ENCODE results near the gene TMEM271. TPM values are rescaled to one million over a fixed set of nuclear protein-coding genes. Genes with fewer than 3 reads are reported as not detected.
A peak's percentile ranks its signal among the peaks of the same experiment; 100 is the strongest.
"Not testable (repeated sequence)": the region's sequence is repeated elsewhere in the genome, so short reads cannot be mapped to it uniquely, and the experiment has no call there.

TMEM271 gene
- total RNA-seq, 1 donor from 2014 or later, result not detected

GRCh38 chr4:566035-566434, 10.1 kb downstream of the TMEM271 start:
- DNase-seq (ENCODE audit: low spot score), result no peak

GRCh38 chr4:565614-566013, 10.5 kb downstream of the TMEM271 start:
- DNase-seq (ENCODE audit: low spot score), result not testable (repeated sequence)

- not testable (repeated sequence) for DNase-seq (ENCODE audit: low spot score)
These were observed 13.6 kb downstream of the TMEM271 start for GRCh38 chr4:562458-562857.

GRCh38 chr4:561426-561825, 14.7 kb downstream of the TMEM271 start:
- DNase-seq (ENCODE audit: low spot score), result no peak

GRCh38 chr4:560731-561291, 15.3 kb downstream of the TMEM271 start:
- no peak for DNase-seq (ENCODE audit: low spot score)

- no peak for DNase-seq (ENCODE audit: low spot score)
These were observed 16.0 kb downstream of the TMEM271 start for GRCh38 chr4:560061-560460.

- no peak for DNase-seq (ENCODE audit: low spot score)
These were observed 20.4 kb downstream of the TMEM271 start for GRCh38 chr4:555566-556275.

- peak; percentile 29 for DNase-seq (ENCODE audit: low spot score)
These were observed 21.2 kb downstream of the TMEM271 start for GRCh38 chr4:554793-555320.

- DNase-seq (ENCODE audit: low spot score), result no peak
These were observed 24.1 kb downstream of the TMEM271 start for GRCh38 chr4:552019-552418.

- DNase-seq (ENCODE audit: low spot score), result not testable (repeated sequence)
These were observed 25.8 kb downstream of the TMEM271 start for GRCh38 chr4:550268-550667.

- DNase-seq (ENCODE audit: low spot score), result no peak
These were observed 27.1 kb downstream of the TMEM271 start for GRCh38 chr4:548976-549375.

- DNase-seq (ENCODE audit: low spot score), result no peak
These were observed 30.5 kb downstream of the TMEM271 start for GRCh38 chr4:545612-546011.

GRCh38 chr4:544386-545105, 31.5 kb downstream of the TMEM271 start:
- peak; percentile 32 for DNase-seq (ENCODE audit: low spot score)

GRCh38 chr4:541271-541670, 34.8 kb downstream of the TMEM271 start:
- DNase-seq (ENCODE audit: low spot score), result no peak

GRCh38 chr4:538542-539142, 37.5 kb downstream of the TMEM271 start:
- no peak for DNase-seq (ENCODE audit: low spot score)

GRCh38 chr4:537436-538264, 38.4 kb downstream of the TMEM271 start:
- DNase-seq (ENCODE audit: low spot score), result peak; percentile 29

GRCh38 chr4:536351-536972, 39.6 kb downstream of the TMEM271 start:
- DNase-seq (ENCODE audit: low spot score), result no peak

- no peak for DNase-seq (ENCODE audit: low spot score)
These were observed 40.2 kb downstream of the TMEM271 start for GRCh38 chr4:535924-536281.

GRCh38 chr4:535181-535923, 40.7 kb downstream of the TMEM271 start:
- no peak for DNase-seq (ENCODE audit: low spot score)

- no peak for DNase-seq (ENCODE audit: low spot score)
These were observed 41.4 kb downstream of the TMEM271 start for GRCh38 chr4:534576-535151.
